NCI-H1048 (cell line): Measurements from ENCODE around the gene PC.
"Not testable (repeated sequence)": the region's sequence is repeated elsewhere in the genome, so short reads cannot be mapped to it uniquely, and the experiment has no call there.

Source experiments
- DNase-seq: peaks from one replicate; lab custom pipeline; 2025; lab: John Stamatoyannopoulos, UW

The PC gene

DNA sequence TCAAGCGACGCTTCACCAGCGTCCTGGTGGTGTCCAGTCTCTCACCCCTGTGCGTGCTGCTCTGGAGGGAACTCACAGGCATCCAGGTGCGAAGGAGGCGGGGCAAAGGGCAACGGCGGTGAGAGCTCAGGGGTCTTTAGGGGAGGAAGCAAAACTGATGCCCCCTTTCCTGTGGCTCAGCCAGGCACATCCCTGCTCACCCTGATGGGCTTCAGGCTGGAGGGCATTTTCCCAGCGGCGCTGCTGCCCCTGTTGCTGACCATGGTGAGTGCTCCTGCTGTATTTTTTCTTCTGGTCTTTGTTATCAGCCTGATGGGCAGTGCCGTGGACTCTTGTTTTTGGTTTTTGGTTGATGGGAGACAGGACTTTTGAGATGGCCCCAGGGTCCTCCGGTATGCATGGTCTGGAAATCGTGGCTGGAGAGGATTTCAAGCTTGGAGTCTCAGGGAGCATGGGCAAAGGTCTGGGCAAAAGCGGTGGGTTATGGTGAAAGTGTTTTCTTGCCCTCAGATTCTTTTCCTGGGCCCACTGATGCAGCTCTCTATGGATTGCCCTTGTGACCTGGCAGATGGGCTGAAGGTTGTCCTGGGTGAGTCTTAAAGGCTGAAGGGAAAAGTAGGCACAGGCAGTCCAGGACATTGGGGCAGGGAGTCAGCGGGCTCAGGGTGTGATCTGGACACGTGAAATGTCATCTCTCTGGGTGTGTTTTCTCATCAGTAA lies 114.2 kb downstream of the PC start:
- no peak for DNase-seq

DNA sequence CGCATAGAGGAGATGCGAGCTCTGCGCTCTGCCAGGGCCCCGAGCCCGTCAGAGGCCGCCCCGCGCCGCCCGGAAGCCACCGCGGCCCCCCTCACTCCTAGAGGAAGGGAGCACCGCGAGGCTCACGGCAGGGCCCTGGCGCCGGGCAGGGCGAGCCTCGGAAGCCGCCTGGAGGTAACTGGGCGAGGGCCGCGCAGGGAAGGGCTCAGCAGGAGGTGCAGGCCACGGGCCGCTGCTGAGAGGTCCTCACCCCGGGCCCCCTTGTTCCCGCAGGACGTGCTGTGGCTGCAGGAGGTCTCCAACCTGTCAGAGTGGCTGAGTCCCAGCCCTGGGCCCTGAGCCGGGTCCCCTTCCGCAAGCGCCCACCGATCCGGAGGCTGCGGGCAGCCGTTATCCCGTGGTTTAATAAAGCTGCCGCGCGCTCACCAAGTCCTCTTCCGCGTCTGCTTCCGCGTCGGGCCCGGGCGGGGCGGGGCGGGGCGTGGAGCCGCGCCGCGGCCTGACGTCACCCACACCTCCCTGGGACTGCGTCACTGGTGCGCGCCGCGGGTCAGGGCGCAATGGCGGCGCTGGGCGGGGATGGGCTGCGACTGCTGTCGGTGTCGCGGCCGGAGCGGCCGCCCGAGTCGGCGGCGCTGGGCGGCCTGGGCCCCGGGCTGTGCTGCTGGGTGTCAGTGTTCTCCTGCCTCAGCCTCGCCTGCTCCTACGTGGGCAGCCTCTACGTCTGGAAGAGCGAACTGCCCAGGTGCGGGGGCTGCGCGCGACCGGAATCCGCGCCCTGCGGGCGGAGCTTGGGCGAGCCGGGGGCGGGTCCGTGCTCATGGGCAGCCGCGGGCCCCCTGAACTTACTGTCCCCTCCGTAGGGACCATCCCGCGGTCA lies 115.0 kb downstream of the PC start, which contains the start of gene RCE1:
Gene RCE1 (plus strand): TSS at position 546 of the 880 bp plus-strand sequence. CDS start 15 bp downstream, at position 561.
- peak; percentile 75 for DNase-seq

DNA sequence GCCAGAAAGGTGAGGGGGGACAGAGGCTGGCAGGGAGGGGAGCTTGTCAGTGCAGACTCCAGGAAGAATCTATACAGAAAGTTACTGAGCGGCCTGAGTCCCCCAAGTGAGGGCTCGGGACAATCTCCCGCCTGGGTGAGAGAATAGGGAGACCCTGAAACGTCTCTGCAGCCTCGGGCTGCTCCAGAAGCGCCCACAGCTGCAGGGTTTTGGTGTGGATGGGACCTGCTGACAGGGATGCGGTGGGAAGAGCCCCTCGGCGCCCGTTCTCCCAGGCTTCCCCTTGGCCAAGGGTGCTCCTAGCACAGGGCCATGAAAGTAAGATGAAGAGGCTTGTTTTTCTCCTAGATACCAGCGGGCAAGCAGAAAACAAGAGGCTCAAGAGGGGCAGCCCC lies 115.7 kb downstream of the PC start:
- DNase-seq, result no peak

DNA sequence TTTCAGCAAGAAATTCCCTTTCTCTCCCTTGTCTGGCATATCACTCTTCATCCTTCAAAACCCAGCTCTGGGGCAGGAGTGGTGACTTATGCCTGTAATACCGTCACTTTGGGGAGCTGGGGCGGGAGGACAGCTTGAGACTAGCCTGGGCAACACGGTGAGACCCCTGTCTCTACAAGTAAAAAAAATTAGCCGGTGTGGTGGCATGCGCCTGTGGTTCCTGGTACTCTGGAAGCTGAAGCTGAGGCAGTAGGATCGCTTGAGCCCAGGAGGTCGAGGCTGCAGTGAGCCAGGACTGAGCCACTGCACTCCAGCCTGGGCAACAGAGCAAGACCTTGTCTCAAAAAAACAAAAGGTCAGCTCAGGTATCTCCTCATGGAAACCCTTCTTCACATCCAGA lies 116.3 kb downstream of the PC start:
- no peak for DNase-seq

DNA sequence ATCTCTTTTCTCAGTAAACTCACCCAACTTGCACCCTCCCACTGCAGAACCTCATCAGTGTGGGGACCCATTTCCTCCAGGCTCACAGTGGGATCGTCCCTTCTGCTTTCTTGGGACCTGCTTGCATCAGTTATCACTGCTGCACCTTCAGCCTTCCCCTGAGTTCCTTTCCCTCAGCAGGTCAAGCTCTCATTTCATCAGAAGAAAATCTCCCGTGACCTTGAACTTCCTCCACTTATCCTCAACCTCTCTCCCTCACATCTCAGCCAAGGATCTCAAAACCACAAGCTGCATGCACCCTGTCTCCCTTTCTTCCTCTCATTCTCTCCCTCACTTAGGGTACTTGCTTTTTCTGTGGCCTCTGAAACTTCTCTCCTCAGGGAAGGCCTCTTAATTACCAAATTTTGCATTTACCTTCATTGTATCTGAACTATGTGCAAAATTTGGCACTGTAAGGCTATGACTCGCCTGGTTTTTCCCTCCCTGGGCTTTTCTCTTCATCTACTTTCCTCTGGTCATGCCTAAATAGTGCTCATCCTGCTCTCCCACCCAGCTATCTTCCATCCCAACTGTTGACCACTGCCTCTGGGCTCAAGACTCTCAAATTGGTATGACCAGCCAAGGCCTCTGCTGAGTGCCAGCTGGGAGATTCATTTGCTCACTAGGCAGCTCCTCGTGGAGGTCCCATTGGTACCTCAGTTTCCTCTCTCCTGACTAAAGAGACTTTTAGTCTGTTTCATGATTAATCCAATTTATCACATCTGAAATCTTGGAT lies 117.7 kb downstream of the PC start:
- no peak for DNase-seq

DNA sequence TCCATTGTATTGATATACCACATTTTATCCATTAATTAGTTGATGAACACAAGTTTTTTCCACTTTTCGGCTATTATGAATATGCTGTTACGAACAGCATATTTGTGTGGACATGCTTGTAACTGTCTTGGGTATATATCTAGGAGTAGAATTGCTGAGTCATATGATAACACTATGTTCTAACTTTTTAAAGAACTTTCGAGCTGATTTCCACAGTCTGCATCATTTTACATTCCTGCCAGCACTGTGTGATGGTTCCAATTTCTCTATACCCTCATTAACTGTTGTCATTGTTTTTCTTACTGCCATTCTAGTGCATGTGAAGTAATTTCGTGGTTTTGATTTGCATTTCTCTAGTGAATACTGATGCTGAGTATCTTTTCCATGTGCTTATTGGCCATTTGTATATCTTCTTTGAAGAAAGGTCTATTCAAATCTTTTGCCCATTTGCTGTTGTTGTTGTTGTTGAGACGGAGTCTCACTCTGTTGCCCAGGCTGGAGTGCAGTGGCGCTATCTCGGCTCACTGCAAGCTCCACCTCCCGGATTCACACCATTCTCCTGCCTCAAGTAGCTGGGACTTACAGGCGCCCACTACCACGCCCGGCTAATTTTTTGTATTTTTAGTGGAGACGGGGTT lies 122.3 kb downstream of the PC start:
- DNase-seq, result no peak

DNA sequence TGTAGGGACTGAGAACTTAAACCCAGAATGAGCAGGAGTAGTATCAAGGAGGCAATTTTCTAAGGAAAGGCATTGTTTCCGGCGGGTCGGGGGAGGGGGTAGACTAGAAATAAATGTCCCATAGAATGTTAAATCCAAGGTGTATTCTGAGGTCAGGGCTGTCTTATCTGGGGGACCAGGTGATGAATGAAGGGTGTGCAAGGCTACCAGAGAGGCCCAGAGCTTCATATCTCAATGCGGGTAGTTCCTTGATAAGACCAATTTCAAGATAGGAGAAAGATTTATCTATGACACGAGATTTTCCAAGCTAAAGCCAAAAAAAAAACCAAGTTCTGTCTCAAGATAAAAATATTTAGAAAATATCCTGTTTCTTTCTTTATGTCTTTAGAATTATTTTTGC lies 123.2 kb downstream of the PC start:
- no peak for DNase-seq

DNA sequence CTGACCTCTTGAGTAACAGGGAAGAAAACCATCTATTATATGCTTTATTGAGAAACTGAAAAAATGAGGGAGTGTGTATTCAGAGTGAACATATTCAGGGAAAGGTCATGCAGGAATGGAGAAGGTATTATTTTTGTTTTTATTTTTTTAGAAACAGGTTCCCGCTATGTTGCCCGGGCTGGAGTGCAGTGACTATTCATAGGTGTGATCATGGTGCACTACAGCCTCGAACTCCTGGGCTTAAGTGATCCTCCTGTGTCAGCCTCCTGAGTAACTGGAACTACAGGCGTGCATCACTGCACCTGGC lies 123.7 kb downstream of the PC start:
- DNase-seq, result no peak

DNA sequence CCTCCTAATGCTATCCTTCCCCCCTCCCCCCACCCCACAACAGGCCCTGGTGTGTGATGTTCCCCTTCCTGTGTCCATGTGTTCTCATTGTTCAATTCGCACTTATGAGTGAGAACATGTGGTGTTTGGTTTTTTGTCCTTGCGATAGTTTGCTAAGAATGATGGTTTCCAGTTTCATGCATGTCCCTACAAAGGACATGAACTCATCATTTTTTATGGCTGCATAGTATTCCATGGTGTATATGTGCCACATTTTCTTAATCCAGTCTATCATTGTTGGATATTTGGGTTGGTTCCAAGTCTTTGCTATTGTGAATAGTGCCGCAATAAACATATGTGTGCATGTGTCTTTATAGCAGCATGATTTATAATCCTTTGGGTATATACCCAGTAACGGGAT lies 133.6 kb downstream of the PC start:
- not testable (repeated sequence) for DNase-seq

DNA sequence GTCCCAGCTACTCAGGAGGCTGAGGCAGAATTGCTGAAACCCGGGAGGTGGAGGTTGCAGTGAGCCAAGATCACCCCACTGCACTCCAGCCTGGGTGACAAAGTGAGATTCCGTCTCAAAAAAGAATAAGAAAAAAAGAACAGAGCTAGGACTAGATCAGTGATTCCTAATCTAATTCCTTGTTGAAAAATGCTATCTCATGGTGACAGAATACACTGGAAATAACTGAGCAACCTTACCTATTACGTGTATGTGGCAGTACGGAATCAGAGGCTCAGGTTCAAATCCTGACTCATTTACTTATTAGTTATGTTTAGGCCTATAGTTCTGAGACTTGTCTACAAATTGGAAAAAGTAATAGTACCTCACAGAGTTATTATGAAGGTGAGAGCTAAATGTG lies 134.5 kb downstream of the PC start:
- no peak for DNase-seq

DNA sequence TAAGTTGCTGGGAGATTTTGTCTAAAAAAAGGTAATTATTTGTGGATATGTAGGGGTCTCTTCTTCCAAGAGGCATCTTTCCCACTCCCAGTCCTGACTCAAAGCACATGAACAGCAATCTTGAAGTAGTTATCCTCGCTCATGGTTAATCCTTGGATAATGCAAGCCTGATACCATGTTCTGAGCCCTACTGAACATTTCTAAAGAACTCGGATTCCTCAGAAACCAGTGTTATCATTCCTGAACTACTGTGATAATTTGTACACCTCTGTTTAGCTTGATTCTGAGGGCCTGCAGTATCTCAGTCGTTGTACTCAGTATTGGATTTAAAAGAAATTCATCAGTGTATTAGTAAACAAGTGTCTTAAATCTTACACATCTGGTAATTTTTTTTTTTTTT lies 137.3 kb downstream of the PC start:
- DNase-seq, result no peak

DNA sequence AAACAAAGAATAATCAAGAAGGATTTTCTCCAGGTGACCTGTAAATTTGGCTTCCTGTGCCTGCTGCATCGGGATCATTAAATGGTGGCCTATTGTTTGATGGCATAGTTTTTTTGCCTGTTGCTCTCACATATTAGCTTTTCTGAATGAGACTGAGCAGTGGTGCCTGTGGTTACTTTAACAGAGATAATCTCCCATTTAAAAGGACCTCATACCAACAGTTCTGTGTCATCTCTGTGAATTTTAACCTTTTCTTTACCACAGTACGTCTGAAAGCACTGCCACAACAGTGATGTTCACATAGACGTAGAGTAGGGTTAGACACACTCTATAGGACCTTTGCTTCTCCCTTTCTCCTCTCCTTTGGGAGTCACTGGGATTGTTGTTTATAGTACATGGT lies 137.8 kb downstream of the PC start:
- DNase-seq, result no peak

DNA sequence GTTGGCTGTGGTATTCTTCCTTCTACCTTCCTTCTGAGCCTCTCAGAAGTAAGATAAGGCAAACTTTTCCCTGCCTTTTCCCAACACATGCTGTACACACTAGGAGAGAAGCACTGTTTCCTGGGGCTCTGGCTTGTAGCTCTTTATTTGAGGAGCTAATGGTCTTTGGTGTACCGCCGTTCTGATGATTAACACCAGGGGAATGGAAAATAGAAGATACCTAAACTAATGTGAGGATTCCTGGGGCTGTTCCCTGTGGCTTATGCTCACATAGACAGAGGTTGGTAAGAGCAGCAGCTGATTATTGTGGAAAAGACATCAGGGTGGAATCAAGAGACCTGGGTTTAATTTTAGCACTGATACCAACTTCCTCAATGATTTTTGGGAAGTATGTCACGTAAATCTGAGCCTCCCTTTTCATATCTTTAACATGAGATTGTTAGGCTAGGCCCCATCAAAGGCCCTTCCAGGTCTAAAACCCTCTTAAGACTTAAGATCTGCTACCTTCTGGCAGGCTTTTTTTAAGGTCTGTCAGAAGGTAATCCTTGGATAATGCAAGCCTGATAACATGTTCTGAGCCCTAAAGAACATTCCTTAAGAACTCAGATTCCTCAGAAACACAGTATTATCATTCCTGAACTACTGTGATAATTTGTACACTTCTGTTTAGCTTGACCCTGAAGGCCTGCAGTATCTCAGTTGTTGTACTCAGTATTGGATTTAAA lies 139.8 kb downstream of the PC start:
- no peak for DNase-seq

DNA sequence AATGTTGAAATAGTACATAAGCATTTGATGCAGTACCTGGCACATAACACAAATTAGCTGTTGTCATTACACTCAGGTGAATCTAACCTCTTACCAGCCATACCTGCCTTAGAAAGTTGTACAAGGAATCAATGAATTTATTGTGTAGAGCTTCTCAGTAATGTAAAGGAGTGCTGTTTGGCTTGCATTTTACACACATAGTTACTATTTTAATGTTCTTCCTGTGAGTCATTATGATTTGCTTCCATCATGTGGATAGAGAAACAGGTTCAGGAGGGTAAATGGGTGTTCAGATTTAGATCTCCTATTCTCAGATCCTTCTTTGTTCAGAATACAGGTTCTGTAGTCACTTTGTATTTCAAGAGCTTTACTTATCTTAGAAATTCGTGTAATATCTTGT lies 142.5 kb downstream of the PC start:
- DNase-seq, result no peak

DNA sequence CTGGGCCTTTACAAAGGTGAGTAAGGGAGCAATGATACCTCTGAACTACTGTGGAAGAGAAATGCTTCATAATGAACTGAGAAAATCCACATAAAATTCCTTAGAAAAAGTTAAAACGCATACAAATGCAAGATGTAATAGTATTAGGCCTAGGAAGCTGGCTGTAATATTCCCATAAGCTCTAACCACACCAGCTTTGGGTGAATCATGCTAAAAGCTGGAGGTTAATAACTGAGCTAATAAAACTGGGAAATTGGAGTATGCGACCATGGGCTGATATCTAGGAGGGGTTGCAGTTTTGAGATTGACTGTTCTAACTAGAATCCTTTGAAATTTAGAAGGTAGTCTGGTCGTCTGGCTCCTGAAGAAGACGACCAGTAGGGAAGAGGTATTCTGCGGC lies 143.5 kb downstream of the PC start:
- DNase-seq, result no peak

DNA sequence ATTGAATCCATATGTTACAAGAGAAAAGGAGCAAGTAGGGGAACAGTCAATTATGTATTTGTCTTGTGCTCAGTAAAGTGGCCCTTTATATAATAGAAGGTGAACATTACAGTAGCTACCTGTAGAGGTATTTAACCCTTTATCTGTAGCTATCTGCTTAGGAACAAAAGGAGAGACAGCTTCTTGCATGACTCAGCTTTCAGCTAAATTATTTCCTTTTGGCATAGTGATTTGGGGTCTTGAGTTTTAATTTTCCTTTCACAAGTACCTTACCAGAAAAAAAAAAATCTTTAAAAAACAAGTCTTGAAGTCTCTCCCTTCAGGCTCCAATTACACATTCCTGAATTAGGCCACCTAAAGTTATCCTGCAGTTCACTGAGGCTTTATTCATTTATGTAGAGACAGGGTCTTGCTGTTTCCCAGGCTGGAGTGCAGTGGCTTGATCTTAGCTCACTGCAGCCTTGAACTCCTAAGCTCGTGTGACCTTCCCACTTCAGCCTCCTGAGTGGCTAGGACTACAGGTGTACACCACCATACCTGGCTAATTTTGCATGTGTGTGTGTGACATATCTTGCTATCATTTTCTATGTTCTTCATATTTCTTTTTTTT lies 147.5 kb downstream of the PC start:
- no peak for DNase-seq

DNA sequence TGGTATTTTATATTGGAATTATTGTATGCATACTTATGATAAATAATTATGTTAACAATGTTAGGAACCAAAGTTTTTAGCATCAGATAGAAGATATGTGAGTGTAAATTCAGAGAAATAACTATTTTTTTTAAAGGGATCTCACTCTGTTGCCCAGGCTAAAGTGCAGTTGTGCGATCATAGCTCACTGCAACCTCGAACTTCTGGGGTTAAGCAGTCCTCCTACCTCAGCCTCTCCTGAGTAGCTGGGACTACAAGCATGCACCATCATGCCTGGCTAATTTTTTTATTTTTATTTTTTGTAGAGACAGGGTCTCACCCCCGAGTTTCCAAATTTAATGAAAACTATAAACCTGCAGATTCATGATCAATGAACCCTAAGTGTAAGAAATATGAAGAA lies 148.6 kb downstream of the PC start:
- no peak for DNase-seq

DNA sequence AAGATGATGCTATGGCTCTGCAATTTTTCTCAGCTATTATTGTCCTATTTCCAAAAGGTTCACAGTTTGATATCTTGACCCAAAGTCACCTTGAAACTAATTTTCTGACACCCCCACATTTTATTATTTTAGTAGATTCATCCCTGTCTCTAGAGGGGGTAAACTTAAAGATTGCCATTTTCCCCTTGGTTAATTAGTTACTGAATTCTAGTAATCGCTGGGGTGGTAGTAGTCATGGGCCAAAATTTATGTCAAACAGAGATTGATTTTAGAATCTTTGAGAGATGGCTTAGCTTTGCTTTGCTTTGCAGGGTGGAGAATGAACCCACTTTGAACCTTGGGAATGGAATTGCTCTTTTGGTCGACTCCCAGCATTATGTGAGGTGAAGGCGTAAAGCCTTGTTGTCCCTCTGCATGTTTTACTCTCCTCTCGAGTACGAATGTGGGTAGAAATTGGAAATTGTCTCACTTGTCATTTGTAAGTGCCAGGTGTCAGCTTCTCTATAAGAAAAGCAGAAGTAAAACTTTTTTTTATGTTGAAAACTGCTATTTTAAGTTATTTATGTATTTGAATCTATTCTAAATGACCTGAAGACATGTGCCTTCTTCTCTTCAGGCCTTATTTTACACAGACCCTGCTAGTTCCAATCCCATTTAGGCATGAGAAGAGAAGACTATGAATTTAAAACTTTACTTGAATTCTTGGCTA lies 157.3 kb downstream of the PC start:
- DNase-seq, result no peak

DNA sequence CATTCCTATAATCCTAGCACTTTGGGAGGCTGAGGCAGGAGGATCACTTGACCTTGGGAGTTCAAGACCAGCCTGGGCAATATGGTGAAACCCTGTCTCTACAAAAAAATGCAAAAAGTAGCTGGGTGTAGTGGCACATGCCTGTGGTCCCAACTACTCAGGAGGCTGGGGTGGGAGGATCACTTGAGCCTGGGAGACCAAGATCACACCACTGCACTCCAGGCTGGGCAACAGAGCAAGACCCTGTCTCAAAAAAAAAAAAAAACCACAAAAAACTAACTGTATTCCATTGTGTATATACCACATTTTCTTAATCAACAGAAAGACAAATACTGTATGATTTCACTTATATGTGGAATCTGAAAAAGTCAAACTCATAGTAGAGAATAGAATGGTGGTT lies 158.4 kb downstream of the PC start:
- DNase-seq, result not testable (repeated sequence)
